ENCODE results near the gene PPP1R9A. TPM values are rescaled to one million over a fixed set of nuclear protein-coding genes. Genes with fewer than 3 reads are reported as not detected.

Gene PPP1R9A
- total RNA-seq, 1 experiment from 2014 or later: 5.9 TPM

DNA sequence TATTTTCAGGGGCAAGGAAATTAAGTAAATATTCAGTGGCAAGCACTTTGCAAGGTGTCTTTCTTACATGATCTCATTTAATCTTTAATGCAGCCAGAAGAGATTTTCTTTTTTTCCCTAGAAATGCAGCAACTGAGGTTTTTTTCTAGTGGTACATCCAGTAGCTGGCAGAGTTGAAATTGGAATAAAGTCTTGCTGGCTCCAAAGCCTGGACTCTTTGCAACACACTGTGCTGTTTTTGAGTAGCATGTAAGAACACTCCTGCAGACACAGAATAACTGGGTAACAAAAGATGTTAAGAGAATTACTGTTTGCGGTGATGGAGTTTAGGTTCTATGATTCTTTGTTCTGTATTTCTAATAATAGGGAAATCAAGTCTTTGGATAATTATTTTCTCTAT, 293.3 kb downstream of the PPP1R9A start:
- DNase-seq: no peak
- Histone ChIP-seq H3K4me3 (ENCODE audit: low read length) (no peak overlapping the region), H3K36me3 (ENCODE audit: low read depth, low read length) (no peaks in the 10 kb centered on the region), H4K20me1 (ENCODE audit: low read length) (no peaks in the 10 kb centered on the region), H3K4me1 (ENCODE audit: insufficient read depth, low read length) (peaks cover 7% of the 10 kb centered on the region), H3K9ac (ENCODE audit: low read length) (no peak overlapping the region), H3K9me3 (ENCODE audit: low read length) (no peaks in the 10 kb centered on the region), H3K4me2 (ENCODE audit: low read length) (no peak overlapping the region), H3K27me3 (ENCODE audit: low read length) (no peaks in the 10 kb centered on the region), H3K79me2 (ENCODE audit: low read length) (no peaks in the 10 kb centered on the region), H2AFZ (ENCODE audit: low read length) (no peak overlapping the region), H3K27ac (ENCODE audit: low read length) (no peak overlapping the region), H3F3A (ENCODE audit: low read length, unreplicated experiment) (no peaks in the 10 kb centered on the region), H3K9me2 (replicated peaks; ENCODE audit: low read length) (no peaks in the 10 kb centered on the region)
- no peak for ATAC-seq
- intact Hi-C loops (cut with micrococcal nuclease): loop anchor here (1.0 to 5.0 kb wide), 5 partner anchors 46 to 751 kb away; partner anchors contain the start of gene SGCE
- no peak for TF ChIP-seq CTCF (conservative IDR thresholded peaks at IDR 0.05; ENCODE audit: low read depth, low read length)
- TF ChIP-seq EZH2phosphoT487 (IDR thresholded peaks at IDR 0.05; ENCODE audit: borderline replicate concordance, low read length): no peak
- no peak for TF ChIP-seq EZH2 (IDR thresholded peaks at IDR 0.05; ENCODE audit: low read length, unreplicated experiment)
- ChIA-PET POLR2A (ENCODE audit: unreplicated experiment) (no interaction called here), CTCF (no interaction called here)
- BruUV-seq (replicated peaks): no TSS peak

- no peak overlapping the region for H2AFZ ChIP-seq (ENCODE audit: low read length)
- peaks cover 15% of the 10 kb centered on the region for H3K4me1 ChIP-seq (ENCODE audit: insufficient read depth, low read length)
- ChIA-PET CTCF (no interaction called here), POLR2A (ENCODE audit: unreplicated experiment) (no interaction called here)
- H3K27me3 ChIP-seq (ENCODE audit: low read length): no peaks in the 10 kb centered on the region
- ATAC-seq: no peak
- BruUV-seq (replicated peaks): no TSS peak
- no peak for DNase-seq
- TF ChIP-seq EZH2phosphoT487 (IDR thresholded peaks at IDR 0.05; ENCODE audit: borderline replicate concordance, low read length) (no peak), CTCF (conservative IDR thresholded peaks at IDR 0.05; ENCODE audit: low read depth, low read length) (no peak), EZH2 (IDR thresholded peaks at IDR 0.05; ENCODE audit: low read length, unreplicated experiment) (no peak)
- no peak overlapping the region for H3K9ac ChIP-seq (ENCODE audit: low read length)
- no peaks in the 10 kb centered on the region for H3K79me2 ChIP-seq (ENCODE audit: low read length)
- no peak overlapping the region for H3K27ac ChIP-seq (ENCODE audit: low read length)
- H3K36me3 ChIP-seq (ENCODE audit: low read depth, low read length): no peaks in the 10 kb centered on the region
- no peak overlapping the region for H3K4me2 ChIP-seq (ENCODE audit: low read length)
- no peaks in the 10 kb centered on the region for H3K9me2 ChIP-seq (replicated peaks; ENCODE audit: low read length)
- intact Hi-C loops (cut with micrococcal nuclease): loop anchor here (2.0 to 5.0 kb wide), 4 partner anchors 45 to 545 kb away; partner anchors contain the start of gene SGCE
- no peaks in the 10 kb centered on the region for H3F3A ChIP-seq (ENCODE audit: low read length, unreplicated experiment)
- H4K20me1 ChIP-seq (ENCODE audit: low read length): no peaks in the 10 kb centered on the region
- no peak overlapping the region for H3K4me3 ChIP-seq (ENCODE audit: low read length)
- no peaks in the 10 kb centered on the region for H3K9me3 ChIP-seq (ENCODE audit: low read length)
Observed at GRCh38 chr7:95201727-95202126, 294.3 kb downstream of the PPP1R9A start.

GRCh38 chr7:95204618-95205017, 297.2 kb downstream of the PPP1R9A start:
- Histone ChIP-seq H3K9me2 (replicated peaks; ENCODE audit: low read length) (no peaks in the 10 kb centered on the region), H3K9me3 (ENCODE audit: low read length) (no peaks in the 10 kb centered on the region), H2AFZ (ENCODE audit: low read length) (no peak overlapping the region), H3K4me1 (ENCODE audit: insufficient read depth, low read length) (peaks cover 15% of the 10 kb centered on the region), H3F3A (ENCODE audit: low read length, unreplicated experiment) (no peaks in the 10 kb centered on the region), H3K27me3 (ENCODE audit: low read length) (no peaks in the 10 kb centered on the region), H3K4me3 (ENCODE audit: low read length) (no peak overlapping the region), H3K36me3 (ENCODE audit: low read depth, low read length) (no peaks in the 10 kb centered on the region), H3K4me2 (ENCODE audit: low read length) (no peak overlapping the region), H3K9ac (ENCODE audit: low read length) (no peak overlapping the region), H4K20me1 (ENCODE audit: low read length) (no peaks in the 10 kb centered on the region), H3K27ac (ENCODE audit: low read length) (no peak overlapping the region), H3K79me2 (ENCODE audit: low read length) (no peaks in the 10 kb centered on the region)
- no peak for TF ChIP-seq EZH2phosphoT487 (IDR thresholded peaks at IDR 0.05; ENCODE audit: borderline replicate concordance, low read length)
- no peak for TF ChIP-seq EZH2 (IDR thresholded peaks at IDR 0.05; ENCODE audit: low read length, unreplicated experiment)
- no peak for TF ChIP-seq CTCF (conservative IDR thresholded peaks at IDR 0.05; ENCODE audit: low read depth, low read length)
- BruUV-seq (replicated peaks): no TSS peak
- DNase-seq (no peak), ATAC-seq (no peak)
- ChIA-PET CTCF (no interaction called here), POLR2A (ENCODE audit: unreplicated experiment) (no interaction called here)
- intact Hi-C loops (cut with micrococcal nuclease): loop anchor here (5.0 kb wide), 1 partner anchor 227 kb away; no protein-coding TSS in a partner anchor

Data from PC-3 (cell line).